Body of pancreas (tissue), 4 donors: ENCODE results near the gene HOGA1. TPM values are rescaled to one million over a fixed set of nuclear protein-coding genes. Genes with fewer than 3 reads are reported as not detected.
A peak's percentile ranks its signal among the peaks of the same experiment; 100 is the strongest.

ENCODE experiments used
- ATAC-seq: fragments of 150-250 bp; one replicate; pipeline ENCODE4 v1.9.1; 2016
- DNase-seq, 4 donors: peaks; one replicate each; pipeline ENCODE4 v3.0.0-alpha.2; 2019
- H3K27ac ChIP-seq, 4 donors: fragments of 200-600 bp; sonication (generic); 1 replicate in 3 of 4; 2 replicates in 1 of 4; pipeline versions ENCODE4 v1.5.1 to v1.6.1; 2016 to 2019; ENCODE audit warnings: mild to moderate bottlenecking in 1 of 4, mixed read lengths in 1 of 4, moderate library complexity in 1 of 4
- H3K27me3 ChIP-seq, 2 donors: fragments of 200-600 bp; sonication (generic); one replicate each; pipeline ENCODE4 v1.6.0; 2016; ENCODE audit warnings: mild to moderate bottlenecking in 1 of 2
- H3K36me3 ChIP-seq, 2 donors: fragments of 200-600 bp; sonication (generic); replicated peaks in 1 of 2; 2 replicates each; pipeline ENCODE4 v1.5.1; 2016; ENCODE audit warnings: low read depth in 2 of 2; ENCODE audit not compliant: insufficient read depth in 1 of 2
- H3K4me1 ChIP-seq: fragments of 200-600 bp; sonication (generic); one replicate; pipeline ENCODE4 v1.6.0; 2016
- H3K4me3 ChIP-seq, 2 donors: fragments of 200-600 bp; sonication (generic); 1 replicate in 1 of 2; 2 replicates in 1 of 2; pipeline ENCODE4 v1.5.1; 2016 to 2019
- H3K9me3 ChIP-seq, 3 donors: fragments of 200-600 bp; sonication (generic); 1 replicate in 2 of 3; 2 replicates in 1 of 3; pipeline ENCODE4 v1.5.1; 2016
- CTCF ChIP-seq, 7 experiments: fragments of 450-650 bp in 4 of 7; fragments of 200-600 bp in 3 of 7; sonication (generic) in 3 of 7; IDR thresholded peaks; one replicate each; pipeline ENCODE4 v1.5.1; 2016 to 2019; ENCODE audit warnings: antibody characterized with exemption in 7 of 7
- POLR2A ChIP-seq, 3 donors: fragments of 450-650 bp; IDR thresholded peaks; one replicate each; pipeline ENCODE4 v1.6.1; 2016; ENCODE audit warnings: antibody characterized with exemption in 3 of 3, mild to moderate bottlenecking in 2 of 3
- WGBS, 2 donors: methylation state at CpG; one replicate each; pipeline ENCODE4 v1.1.5; 2017; 5-methylcytosine and 5-hydroxymethylcytosine counted together
- intact Hi-C: fragments of 100-400 bp; cut with DNase I; formaldehyde crosslinking; loops from one replicate; pipeline ENCODE4 v1.15.1; 2023
- total RNA-seq, 2 donors: library from RNA; depleted of rRNA; stranded (reverse); fragments of >200 nt; gene quantifications; one replicate each; pipeline ENCODE4 v1.1.0, GENCODE V29; 2016

HOGA1 gene
- total RNA-seq, 2 donors from 2014 or later, result 7.3 to 16.3 TPM

- no peaks in the 10 kb centered on the region for H3K27me3 ChIP-seq
- ATAC-seq, result no peak
- no peaks in the 10 kb centered on the region for H3K36me3 ChIP-seq
- intact Hi-C loops, result no loop called here
- H3K27ac ChIP-seq, result no peak overlapping the region
- H3K4me1 ChIP-seq, result no peaks in the 10 kb centered on the region
- H3K9me3 ChIP-seq, result no peaks in the 10 kb centered on the region
- no peak for DNase-seq
- no peak for TF ChIP-seq CTCF (IDR thresholded peaks at IDR 0.05)
- TF ChIP-seq POLR2A (IDR thresholded peaks at IDR 0.05), result no peak
- no peak overlapping the region for H3K4me3 ChIP-seq
- 97% methylated on average over 4 of the region's 4 CpGs; no CpG with 5 or more reads in 1 of the 2 donors for WGBS, 2 donors
Measured at GRCh38 chr10:97538839-97539238, 45.4 kb upstream of the HOGA1 start.

- no peak for TF ChIP-seq POLR2A (IDR thresholded peaks at IDR 0.05)
- H3K27me3 ChIP-seq, result no peaks in the 10 kb centered on the region
- H3K9me3 ChIP-seq, result no peaks in the 10 kb centered on the region
- intact Hi-C loops, result no loop called here
- H3K27ac ChIP-seq, result no peak overlapping the region
- peak; percentile 14 for ATAC-seq
- no peak overlapping the region for H3K4me3 ChIP-seq
- peak in 1 of 4 donors; percentile 27 for DNase-seq
- 63 to 68% methylated on average over 4 to 6 of the region's 6 CpGs for WGBS, 2 donors
- no peaks in the 10 kb centered on the region for H3K36me3 ChIP-seq
- no peaks in the 10 kb centered on the region for H3K4me1 ChIP-seq
Measured at GRCh38 chr10:97539523-97540200, 44.5 kb upstream of the HOGA1 start.

- H3K4me3 ChIP-seq, result no peak overlapping the region
- intact Hi-C loops, result no loop called here
- DNase-seq (no peak), ATAC-seq (no peak)
- no peaks in the 10 kb centered on the region for H3K4me1 ChIP-seq
- no peak overlapping the region for H3K27ac ChIP-seq
- WGBS, 2 donors, result 84 to 85% methylated on average over 8 to 14 of the region's 14 CpGs
- no peaks in the 10 kb centered on the region for H3K9me3 ChIP-seq
- no peak for TF ChIP-seq CTCF (IDR thresholded peaks at IDR 0.05)
- H3K27me3 ChIP-seq, result no peaks in the 10 kb centered on the region
- H3K36me3 ChIP-seq, result no peaks in the 10 kb centered on the region
Measured at GRCh38 chr10:97540669-97541500, 43.3 kb upstream of the HOGA1 start.

GRCh38 chr10:97542169-97543024 is 41.8 kb upstream of the HOGA1 start:
- no peaks in the 10 kb centered on the region for H3K27me3 ChIP-seq
- no peaks in the 10 kb centered on the region for H3K9me3 ChIP-seq
- no peaks in the 10 kb centered on the region for H3K4me1 ChIP-seq
- H3K27ac ChIP-seq, result peak overlapping the region; percentile 44 to 70 (median 55)
- H3K4me3 ChIP-seq, result no peak overlapping the region
- TF ChIP-seq CTCF (IDR thresholded peaks at IDR 0.05) (no peak), POLR2A (IDR thresholded peaks at IDR 0.05) (no peak)
- ATAC-seq (peak; percentile 62), DNase-seq (peak; percentile 25 to 68 (median 48))
- WGBS, 2 donors, result 80 to 83% methylated on average over 1 to 9 of the region's 9 CpGs
- intact Hi-C loops, result no loop called here
- H3K36me3 ChIP-seq, result no peaks in the 10 kb centered on the region
